ENCODE results near the gene NID1. TPM values are rescaled to one million over a fixed set of nuclear protein-coding genes. Genes with fewer than 3 reads are reported as not detected.
"Not testable (repeated sequence)": the region's sequence is repeated elsewhere in the genome, so short reads cannot be mapped to it uniquely, and the experiment has no call there.

The NID1 gene
- total RNA-seq, 1 experiment from 2014 or later: 48.5 TPM

GRCh38 chr1:235968831-235969230, 96.1 kb downstream of the NID1 start:
- no peak for DNase-seq
- H3K36me3 Mint-ChIP-seq (ENCODE audit: insufficient read depth, unreplicated experiment): no peaks in the 10 kb centered on the region
- no peak overlapping the region for H3K4me3 Mint-ChIP-seq (ENCODE audit: unreplicated experiment)
- intact Hi-C loops (cut with micrococcal nuclease; ENCODE audit: unreplicated experiment): no loop called here
- TF ChIP-seq CTCF (IDR thresholded peaks at IDR 0.05; ENCODE audit: insufficient read depth in 1 of 2, low read depth in 1 of 2, low read length in 1 of 2, severe bottlenecking in 1 of 2, unreplicated experiment in 1 of 2): no peak
- ChIA-PET POLR2A (no interaction called here), CTCF (no interaction called here)
- peaks cover 5% of the 10 kb centered on the region for H3K27me3 Mint-ChIP-seq (ENCODE audit: insufficient read depth, unreplicated experiment)
- no TSS peak for BruUV-seq (replicated peaks)
- H3K4me1 Mint-ChIP-seq (ENCODE audit: low read depth, unreplicated experiment): peaks cover 15% of the 10 kb centered on the region
- H3K9me3 ChIP-seq: no peaks in the 10 kb centered on the region
- H3K36me3 ChIP-seq (ENCODE audit: control insufficient read depth, insufficient read depth, low read length): no peaks in the 10 kb centered on the region
- H3K4me3 ChIP-seq (ENCODE audit: low read depth, low read length): no peak overlapping the region
- H3K9me3 Mint-ChIP-seq (ENCODE audit: unreplicated experiment): peaks cover 6% of the 10 kb centered on the region
- H3K27ac Mint-ChIP-seq (ENCODE audit: unreplicated experiment): no peak overlapping the region
- H3K4me1 ChIP-seq: peaks cover 5% of the 10 kb centered on the region; the same call in 1 of the 2 replicates
- no peaks in the 10 kb centered on the region for H3K27me3 ChIP-seq (replicated peaks; ENCODE audit: control insufficient read depth, insufficient read depth, low read length)

GRCh38 chr1:235966134-235966533, 98.8 kb downstream of the NID1 start:
- H3K4me3 Mint-ChIP-seq (ENCODE audit: unreplicated experiment); H3K27me3 ChIP-seq (replicated peaks; ENCODE audit: control insufficient read depth, insufficient read depth, low read length); DNase-seq; H3K4me1 Mint-ChIP-seq (ENCODE audit: low read depth, unreplicated experiment); H3K9me3 ChIP-seq; H3K9me3 Mint-ChIP-seq (ENCODE audit: unreplicated experiment); H3K27me3 Mint-ChIP-seq (ENCODE audit: insufficient read depth, unreplicated experiment); H3K4me3 ChIP-seq (ENCODE audit: low read depth, low read length); H3K27ac Mint-ChIP-seq (ENCODE audit: unreplicated experiment); POLR2A ChIA-PET; BruUV-seq (replicated peaks); H3K4me1 ChIP-seq; intact Hi-C loops (cut with micrococcal nuclease; ENCODE audit: unreplicated experiment); CTCF ChIA-PET; H3K36me3 Mint-ChIP-seq (ENCODE audit: insufficient read depth, unreplicated experiment); H3K36me3 ChIP-seq (ENCODE audit: control insufficient read depth, insufficient read depth, low read length): not testable (repeated sequence)

DNA sequence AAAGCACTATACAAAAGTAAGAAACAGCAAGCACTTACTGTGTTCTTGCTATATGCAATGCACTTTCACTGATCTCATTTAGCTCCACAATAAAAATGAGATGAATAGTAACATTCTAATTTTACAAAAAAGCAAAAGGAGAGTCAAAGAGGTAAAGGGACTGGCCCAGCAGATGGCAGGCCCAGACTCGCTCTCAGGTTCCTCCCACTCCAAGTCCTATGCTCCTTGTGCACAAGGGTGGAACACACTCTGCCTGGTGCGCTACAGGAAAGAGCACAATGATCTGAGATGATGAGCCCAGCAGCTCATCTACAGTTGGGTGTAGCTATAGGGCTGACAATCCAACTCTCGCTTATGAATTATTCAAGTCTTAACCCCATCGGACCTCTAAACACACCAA, 104.1 kb downstream of the NID1 start:
- Mint-ChIP-seq H3K27me3 (ENCODE audit: insufficient read depth, unreplicated experiment) (peaks cover 5% of the 10 kb centered on the region), H3K36me3 (ENCODE audit: insufficient read depth, unreplicated experiment) (no peaks in the 10 kb centered on the region), H3K4me1 (ENCODE audit: low read depth, unreplicated experiment) (no peaks in the 10 kb centered on the region), H3K9me3 (ENCODE audit: unreplicated experiment) (peaks cover 6% of the 10 kb centered on the region), H3K4me3 (ENCODE audit: unreplicated experiment) (no peak overlapping the region), H3K27ac (ENCODE audit: unreplicated experiment) (no peak overlapping the region)
- Histone ChIP-seq H3K36me3 (ENCODE audit: control insufficient read depth, insufficient read depth, low read length) (no peaks in the 10 kb centered on the region), H3K4me3 (ENCODE audit: low read depth, low read length) (no peak overlapping the region), H3K9me3 (no peaks in the 10 kb centered on the region), H3K27me3 (replicated peaks; ENCODE audit: control insufficient read depth, insufficient read depth, low read length) (no peaks in the 10 kb centered on the region), H3K4me1 (no peaks in the 10 kb centered on the region)
- ChIA-PET CTCF (interaction anchor here (1.2 kb wide), 1 partner anchor 456 kb away, joined by 3 read pairs; no protein-coding TSS in a partner anchor), POLR2A (no interaction called here)
- BruUV-seq (replicated peaks): no TSS peak
- DNase-seq: no peak
- no peak for TF ChIP-seq CTCF (IDR thresholded peaks at IDR 0.05; ENCODE audit: insufficient read depth in 1 of 2, low read depth in 1 of 2, low read length in 1 of 2, severe bottlenecking in 1 of 2, unreplicated experiment in 1 of 2)
- intact Hi-C loops (cut with micrococcal nuclease; ENCODE audit: unreplicated experiment): no loop called here

- H3K36me3 ChIP-seq (ENCODE audit: control insufficient read depth, insufficient read depth, low read length): no peaks in the 10 kb centered on the region
- CTCF ChIA-PET: interaction anchor here (1.3 to 1.6 kb wide), 2 partner anchors 14 to 173 kb away, joined by 4 to 9 read pairs; no protein-coding TSS in a partner anchor
Measured at GRCh38 chr1:235958021-235958420, 106.9 kb downstream of the NID1 start.

More at GRCh38 chr1:235958021-235958420, 106.9 kb downstream of the NID1 start:
- intact Hi-C loops (cut with micrococcal nuclease; ENCODE audit: unreplicated experiment): no loop called here
- no peaks in the 10 kb centered on the region for H3K27me3 Mint-ChIP-seq (ENCODE audit: insufficient read depth, unreplicated experiment)
- no peaks in the 10 kb centered on the region for H3K36me3 Mint-ChIP-seq (ENCODE audit: insufficient read depth, unreplicated experiment)
- H3K4me3 Mint-ChIP-seq (ENCODE audit: unreplicated experiment): no peak overlapping the region
- Histone ChIP-seq H3K4me3 (ENCODE audit: low read depth, low read length) (no peak overlapping the region), H3K4me1 (no peaks in the 10 kb centered on the region), H3K27me3 (replicated peaks; ENCODE audit: control insufficient read depth, insufficient read depth, low read length) (no peaks in the 10 kb centered on the region), H3K9me3 (no peaks in the 10 kb centered on the region)
- H3K9me3 Mint-ChIP-seq (ENCODE audit: unreplicated experiment): no peaks in the 10 kb centered on the region
- no TSS peak for BruUV-seq (replicated peaks)
- POLR2A ChIA-PET: no interaction called here
- H3K4me1 Mint-ChIP-seq (ENCODE audit: low read depth, unreplicated experiment): peaks cover 8% of the 10 kb centered on the region
- no peak overlapping the region for H3K27ac Mint-ChIP-seq (ENCODE audit: unreplicated experiment)
- no peak for DNase-seq
- no peak for TF ChIP-seq CTCF (IDR thresholded peaks at IDR 0.05; ENCODE audit: insufficient read depth in 1 of 2, low read depth in 1 of 2, low read length in 1 of 2, severe bottlenecking in 1 of 2, unreplicated experiment in 1 of 2)

All from Caco-2 (cell line).